GM12875 (cell line): ENCODE data around the gene NISCH.

Experiments used
- H3K4me3 ChIP-seq: one replicate; pipeline ENCODE4 v1.5.1; 2011; ENCODE audit warnings: low read depth, low read length, control low read depth
- CTCF ChIP-seq: IDR thresholded peaks from 2 replicates; pipeline ENCODE4 v1.5.1; 2011; ENCODE audit warnings: low read depth, mild to moderate bottlenecking, control low read depth, inconsistent platforms, low read length, moderate library complexity, borderline replicate concordance; ENCODE audit not compliant: insufficient read depth

Gene NISCH

DNA sequence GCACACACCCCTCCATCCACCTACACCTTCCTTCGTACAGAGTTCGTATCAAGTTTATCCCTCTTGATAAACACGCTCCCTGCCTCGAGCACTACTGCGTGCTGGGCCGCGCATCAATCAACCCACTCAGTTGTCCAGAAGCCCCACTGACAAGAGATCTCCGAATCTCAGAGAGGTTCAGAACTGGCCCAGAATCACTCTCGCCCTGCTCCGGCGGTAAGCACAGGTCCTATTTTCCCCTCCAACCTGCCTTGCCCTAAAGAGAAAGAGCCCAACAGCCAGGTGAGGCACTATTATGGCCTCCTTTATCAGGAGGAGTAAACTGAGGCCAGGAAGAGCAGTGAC lies 494 bp upstream of the NISCH start:
- peak overlapping the region; percentile 87 for H3K4me3 ChIP-seq
- no peak for TF ChIP-seq CTCF

- H3K4me3 ChIP-seq = peak overlapping the region; percentile 87
- no peak for TF ChIP-seq CTCF
Measured at GRCh38 chr3:52456169-52456799, 880 bp downstream of the NISCH start.

DNA sequence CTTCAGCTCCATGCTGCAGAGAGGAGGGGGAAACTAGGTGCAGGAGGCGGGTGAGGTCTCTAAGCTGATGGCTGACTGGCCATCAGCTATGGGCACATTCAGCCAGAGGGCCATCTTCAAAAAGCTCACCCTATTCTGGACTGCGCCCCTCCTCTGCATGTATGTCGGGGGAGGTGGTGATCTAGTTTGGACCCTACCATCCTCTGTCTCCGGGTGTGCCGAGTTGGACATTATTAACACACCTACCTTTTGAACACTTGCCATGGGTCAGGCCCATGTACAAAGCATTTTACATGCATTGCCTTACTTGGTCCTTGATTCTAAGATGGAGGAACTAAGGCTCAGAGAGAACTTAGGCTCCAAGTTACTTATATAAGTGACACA lies 1.4 kb downstream of the NISCH start:
- peak overlapping the region; percentile 87 for H3K4me3 ChIP-seq
- TF ChIP-seq CTCF = no peak

GRCh38 chr3:52458031-52458760 lies 2.8 kb downstream of the NISCH start:
- no peak overlapping the region for H3K4me3 ChIP-seq
- TF ChIP-seq CTCF = no peak

- no peak overlapping the region for H3K4me3 ChIP-seq
- no peak for TF ChIP-seq CTCF
Measured at GRCh38 chr3:52458770-52459545, 3.6 kb downstream of the NISCH start.

- no peak for TF ChIP-seq CTCF
- H3K4me3 ChIP-seq = no peak overlapping the region
Measured at GRCh38 chr3:52461874-52462273, 6.5 kb downstream of the NISCH start.

DNA sequence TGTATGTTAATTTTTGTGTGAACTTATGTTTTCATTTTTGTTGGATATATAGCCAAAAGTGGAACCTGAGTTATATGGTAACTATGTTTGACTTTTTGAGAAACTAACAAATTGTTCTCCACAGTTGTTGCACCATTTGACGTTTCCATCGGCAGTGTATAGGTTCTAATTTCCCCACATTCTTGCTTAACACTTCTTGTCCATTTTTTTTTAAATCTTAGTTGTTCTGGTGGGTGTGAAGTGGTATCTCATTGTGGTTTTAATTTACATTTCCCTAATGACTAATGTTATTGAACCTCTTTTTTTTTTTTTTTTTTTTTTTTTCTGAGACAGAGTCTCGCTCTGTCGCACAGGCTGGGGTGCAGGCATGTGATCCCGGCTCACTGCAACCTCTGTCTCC lies 8.0 kb downstream of the NISCH start:
- H3K4me3 ChIP-seq = no peak overlapping the region
- no peak for TF ChIP-seq CTCF
